Suprapubic skin (tissue), 3 donors: ENCODE measurements around the gene DOK1.

Experiments
- POLR2AphosphoS5 ChIP-seq, 3 donors: sonication (generic); formaldehyde crosslinking; IDR thresholded peaks; one replicate each; pipeline ENCODE4 v1.6.1; 2017; ENCODE audit warnings: antibody characterized with exemption in 3 of 3
- TF ChIP-seq, protein P1 (sequence below), 2 donors: fragments of 200-600 bp in 1 of 2; fragments of 450-650 bp in 1 of 2; sonication (generic) in 1 of 2; IDR thresholded peaks; one replicate each; pipeline ENCODE4 v1.5.1; 2016 to 2019; ENCODE audit warnings: antibody characterized with exemption in 2 of 2, mild to moderate bottlenecking in 1 of 2, moderate library complexity in 1 of 2

DNA sequence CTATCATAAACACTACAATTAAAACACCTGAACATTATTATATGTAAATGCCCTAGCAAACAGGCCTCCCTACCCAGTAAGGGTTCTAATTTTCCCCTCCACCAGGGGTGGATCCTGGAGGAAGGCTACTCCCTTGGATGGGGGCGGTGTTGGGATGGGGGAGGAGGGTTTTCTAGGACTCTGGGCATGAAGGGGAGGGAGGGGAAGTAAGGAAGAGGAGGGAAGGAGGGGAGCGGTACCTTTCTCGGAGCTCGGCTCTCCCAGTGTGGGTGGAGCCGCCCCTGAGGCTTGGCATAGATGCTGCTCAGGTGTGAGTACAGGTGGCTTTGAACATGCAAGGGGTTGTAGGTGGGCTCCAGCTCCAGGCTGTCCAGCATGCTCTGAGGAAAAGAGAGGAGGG, 5.4 kb downstream of the DOK1 start:
- TF ChIP-seq, protein P1, sequence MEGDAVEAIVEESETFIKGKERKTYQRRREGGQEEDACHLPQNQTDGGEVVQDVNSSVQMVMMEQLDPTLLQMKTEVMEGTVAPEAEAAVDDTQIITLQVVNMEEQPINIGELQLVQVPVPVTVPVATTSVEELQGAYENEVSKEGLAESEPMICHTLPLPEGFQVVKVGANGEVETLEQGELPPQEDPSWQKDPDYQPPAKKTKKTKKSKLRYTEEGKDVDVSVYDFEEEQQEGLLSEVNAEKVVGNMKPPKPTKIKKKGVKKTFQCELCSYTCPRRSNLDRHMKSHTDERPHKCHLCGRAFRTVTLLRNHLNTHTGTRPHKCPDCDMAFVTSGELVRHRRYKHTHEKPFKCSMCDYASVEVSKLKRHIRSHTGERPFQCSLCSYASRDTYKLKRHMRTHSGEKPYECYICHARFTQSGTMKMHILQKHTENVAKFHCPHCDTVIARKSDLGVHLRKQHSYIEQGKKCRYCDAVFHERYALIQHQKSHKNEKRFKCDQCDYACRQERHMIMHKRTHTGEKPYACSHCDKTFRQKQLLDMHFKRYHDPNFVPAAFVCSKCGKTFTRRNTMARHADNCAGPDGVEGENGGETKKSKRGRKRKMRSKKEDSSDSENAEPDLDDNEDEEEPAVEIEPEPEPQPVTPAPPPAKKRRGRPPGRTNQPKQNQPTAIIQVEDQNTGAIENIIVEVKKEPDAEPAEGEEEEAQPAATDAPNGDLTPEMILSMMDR (IDR thresholded peaks at IDR 0.05), result no peak
- no peak for TF ChIP-seq POLR2AphosphoS5 (IDR thresholded peaks at IDR 0.05)
